ENCODE data around the gene ZRSR2. TPM values are rescaled to one million over a fixed set of nuclear protein-coding genes. Genes with fewer than 3 reads are reported as not detected.

ZRSR2 gene, protein sequence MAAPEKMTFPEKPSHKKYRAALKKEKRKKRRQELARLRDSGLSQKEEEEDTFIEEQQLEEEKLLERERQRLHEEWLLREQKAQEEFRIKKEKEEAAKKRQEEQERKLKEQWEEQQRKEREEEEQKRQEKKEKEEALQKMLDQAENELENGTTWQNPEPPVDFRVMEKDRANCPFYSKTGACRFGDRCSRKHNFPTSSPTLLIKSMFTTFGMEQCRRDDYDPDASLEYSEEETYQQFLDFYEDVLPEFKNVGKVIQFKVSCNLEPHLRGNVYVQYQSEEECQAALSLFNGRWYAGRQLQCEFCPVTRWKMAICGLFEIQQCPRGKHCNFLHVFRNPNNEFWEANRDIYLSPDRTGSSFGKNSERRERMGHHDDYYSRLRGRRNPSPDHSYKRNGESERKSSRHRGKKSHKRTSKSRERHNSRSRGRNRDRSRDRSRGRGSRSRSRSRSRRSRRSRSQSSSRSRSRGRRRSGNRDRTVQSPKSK
- 9.0 to 12.6 TPM (median 9.4 TPM) in 5 replicates for total RNA-seq (2022; extraction: Qiagen RNA extraction)

DNA sequence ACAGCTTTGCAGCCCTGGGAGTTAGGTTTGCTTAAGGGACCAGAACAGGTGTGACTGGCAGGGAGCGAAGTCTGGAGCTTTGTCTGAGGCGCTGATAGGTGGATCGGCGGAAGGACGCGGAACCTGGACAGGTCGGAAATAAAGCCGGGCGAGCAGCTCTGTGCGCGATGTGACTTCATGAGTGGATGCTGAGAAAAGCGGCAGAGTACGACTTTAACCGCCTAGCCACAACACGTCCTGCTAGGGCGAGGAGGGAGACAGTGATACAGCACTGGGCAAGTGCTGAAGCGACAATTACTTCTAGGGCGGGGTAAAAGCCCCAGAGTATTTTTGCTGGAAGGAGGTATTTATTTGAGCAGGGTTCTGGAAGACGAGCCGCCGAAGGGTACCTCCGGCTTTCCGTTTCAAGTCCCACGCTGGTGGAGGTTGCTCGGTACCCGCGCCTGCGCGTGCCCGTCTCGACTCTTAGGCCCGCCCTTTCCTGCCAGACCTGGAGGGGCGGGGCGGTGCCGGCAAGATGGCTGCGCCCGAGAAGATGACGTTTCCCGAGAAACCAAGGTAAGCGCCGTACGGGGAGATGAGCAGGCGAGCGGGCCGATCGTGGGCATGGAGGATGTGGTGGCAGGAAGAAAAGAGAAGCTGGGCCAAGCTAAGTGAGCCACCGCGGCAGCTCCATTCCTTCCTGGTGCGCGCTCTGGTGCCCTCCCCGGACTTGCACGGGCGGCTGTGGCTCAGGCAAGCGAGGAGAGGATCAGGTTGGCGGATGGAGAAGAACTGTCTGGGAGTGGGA, at the start of gene ZRSR2:
Gene ZRSR2 (plus strand): TSS at position 506 of the 790 bp plus-strand sequence. CDS start 12 bp downstream, at position 518.

GRCh38 chrX:15854712-15855567, 64.7 kb downstream of the ZRSR2 start, which contains the start of gene AP1S2:
Gene AP1S2 (minus strand): TSS chrX:15854813. CDS start chrX:15852524, 2,289 bp downstream.

Other genes with a start within 250 kb of the ZRSR2 start
- not detected in 5 replicates for gene ACE2, start 189.5 kb upstream of the ZRSR2 start, total RNA-seq (2022; extraction: Qiagen RNA extraction)
- gene CLTRN, start 125.7 kb upstream of the ZRSR2 start, total RNA-seq (2022; extraction: Qiagen RNA extraction): 0.65 to 0.96 TPM (median 0.80 TPM) in 5 replicates
- 1.9 to 3.4 TPM (median 2.6 TPM) in 5 replicates for gene CA5B, start 52.2 kb upstream of the ZRSR2 start, total RNA-seq (2022; extraction: Qiagen RNA extraction)
- gene AP1S2, start 64.3 kb downstream of the ZRSR2 start, total RNA-seq (2022; extraction: Qiagen RNA extraction): 13.6 to 17.2 TPM (median 13.8 TPM) in 5 replicates

Data from A549 treated with AZD2906 at 1 μM for 4 hours (cell line).